SK-N-SH (cell line): ENCODE data around the gene BCL11B. TPM values are rescaled to one million over a fixed set of nuclear protein-coding genes. Genes with fewer than 3 reads are reported as not detected.

ENCODE experiments used
- CTCF ChIA-PET: fragments of 300-600, 350-600 bp; formaldehyde crosslinking; extraction: SDS; loops from one replicate; lab custom pipeline; 2021; lab: Yijun Ruan, JAX
- POLR2A ChIA-PET: fragments of 350-600 bp; sonication (Branson Sonifier 250); formaldehyde crosslinking; extraction: SDS; loops from one replicate; lab custom pipeline; 2020; ENCODE audit warnings: antibody characterized with exemption, inconsistent platforms; lab: Yijun Ruan, JAX
- DNase-seq: peaks from one replicate; pipeline ENCODE4 v3.0.0; 2012
- H2AFZ ChIP-seq: fragments of 200-600 bp; sonication (generic); 2 replicates; pipeline ENCODE4 v1.8.1; 2016; ENCODE audit warnings: antibody characterized with exemption, mild to moderate bottlenecking, low read depth
- H3F3A ChIP-seq: fragments of 200-600 bp; sonication (generic); replicated peaks from 2 replicates; pipeline ENCODE3; 2016; ENCODE audit warnings: antibody characterized with exemption, mild to moderate bottlenecking; ENCODE audit not compliant: insufficient read depth
- H3K27ac ChIP-seq, 2 experiments: fragments of 200-500 bp in 1 of 2; fragments of 200-600 bp in 1 of 2; sonication (Bioruptor generic) in 1 of 2; sonication (generic), shearing (Covaris generic) in 1 of 2; 2 replicates each; pipeline versions ENCODE4 v1.5.1 to v1.6.1; 2014 to 2016; ENCODE audit warnings: low read depth in 2 of 2, inconsistent platforms in 1 of 2, low read length in 1 of 2, mild to moderate bottlenecking in 1 of 2, mixed read lengths in 1 of 2
- H3K27me3 ChIP-seq: fragments of 200-600 bp; sonication (generic), shearing (Covaris generic); 2 replicates; pipeline ENCODE4 v1.6.1; 2016; ENCODE audit warnings: mixed run types; ENCODE audit not compliant: insufficient read depth
- H3K36me3 ChIP-seq, 2 experiments: fragments of 200-500 bp in 1 of 2; fragments of 200-600 bp in 1 of 2; sonication (Bioruptor generic) in 1 of 2; sonication (generic) in 1 of 2; replicated peaks in 1 of 2; 2 replicates each; pipeline versions ENCODE3 to v1.5.1; 2014 to 2016; ENCODE audit warnings: low read length in 1 of 2, mild to moderate bottlenecking in 1 of 2; ENCODE audit not compliant: insufficient read depth in 2 of 2, control insufficient read depth in 1 of 2
- H3K4me1 ChIP-seq, 2 experiments: fragments of 200-500 bp in 1 of 2; fragments of 200-600 bp in 1 of 2; sonication (Bioruptor generic) in 1 of 2; sonication (generic), shearing (Covaris generic) in 1 of 2; 2 replicates each; pipeline versions ENCODE4 v1.5.1 to v1.6.1; 2014 to 2016; ENCODE audit warnings: low read depth in 1 of 2, low read length in 1 of 2, mixed run types in 1 of 2; ENCODE audit not compliant: insufficient read depth in 2 of 2, control insufficient read depth in 1 of 2
- H3K4me2 ChIP-seq: fragments of 200-600 bp; sonication (generic), shearing (Covaris generic); 2 replicates; pipeline ENCODE4 v1.6.1; 2017; ENCODE audit warnings: mixed run types
- H3K4me3 ChIP-seq, 2 experiments: fragments of 200-500 bp in 1 of 2; fragments of 200-600 bp in 1 of 2; sonication (Bioruptor generic) in 1 of 2; sonication (generic), shearing (Covaris generic) in 1 of 2; 2 replicates each; pipeline versions ENCODE4 v1.5.1 to v1.8.1; 2014 to 2016; ENCODE audit warnings: low read depth in 2 of 2, inconsistent platforms in 1 of 2, low read length in 1 of 2, mild to moderate bottlenecking in 1 of 2, mixed read lengths in 1 of 2, moderate library complexity in 1 of 2
- H3K79me2 ChIP-seq: fragments of 200-600 bp; sonication (generic); 2 replicates; pipeline ENCODE4 v1.8.1; 2017; ENCODE audit warnings: mild to moderate bottlenecking; ENCODE audit not compliant: insufficient read depth
- H3K9ac ChIP-seq: fragments of 200-600 bp; sonication (generic); 2 replicates; pipeline ENCODE4 v1.6.1; 2017; ENCODE audit warnings: mixed run types
- H3K9me2 ChIP-seq: fragments of 200-600 bp; sonication (generic); 2 replicates; pipeline ENCODE4 v1.6.1; 2017; ENCODE audit warnings: mixed run types
- H3K9me3 ChIP-seq: fragments of 200-600 bp; sonication (generic); 2 replicates; pipeline ENCODE4 v1.6.1; 2017; ENCODE audit warnings: mixed run types, mild to moderate bottlenecking, moderate library complexity
- H4K20me1 ChIP-seq: fragments of 200-600 bp; sonication (generic); 2 replicates; pipeline ENCODE4 v1.6.1; 2017; ENCODE audit warnings: mild to moderate bottlenecking, mixed run types; ENCODE audit not compliant: insufficient read depth
- FOXM1 ChIP-seq: IDR thresholded peaks from 2 replicates; pipeline ENCODE4 v1.4.0; 2012; ENCODE audit warnings: low read depth, mild to moderate bottlenecking
- WGBS: methylation state at CpG from one replicate; pipeline ENCODE4 v1.1.6; 2017; ENCODE audit warnings: low lambda C conversion rate; 5-methylcytosine and 5-hydroxymethylcytosine counted together
- polyA plus RNA-seq, 3 experiments: library from polyadenylated mRNA; depleted of rRNA; stranded (reverse); fragments of >200 nt; gene quantifications; 2 replicates each; pipeline ENCODE4 v1.2.3, GENCODE V29; 2012
- TF ChIP-seq, protein P1 (sequence below): fragments of 200-600 bp; sonication (generic); IDR thresholded peaks from 2 replicates; pipeline ENCODE4 v1.6.1; 2017; ENCODE audit warnings: antibody characterized with exemption, mild to moderate bottlenecking, moderate library complexity
- TF ChIP-seq, protein P2 (sequence below): IDR thresholded peaks from 2 replicates; pipeline ENCODE4 v1.6.1; 2012; ENCODE audit warnings: mild to moderate bottlenecking, low read depth, low read length, moderate library complexity
- TF ChIP-seq, protein P3 (sequence below): IDR thresholded peaks from 2 replicates; pipeline ENCODE4 v1.4.0; 2012; ENCODE audit warnings: low read depth, borderline replicate concordance

Gene BCL11B
- polyA plus RNA-seq, 1 of the 3 experiments (the other 2 are of a cell fraction): not detected

DNA sequence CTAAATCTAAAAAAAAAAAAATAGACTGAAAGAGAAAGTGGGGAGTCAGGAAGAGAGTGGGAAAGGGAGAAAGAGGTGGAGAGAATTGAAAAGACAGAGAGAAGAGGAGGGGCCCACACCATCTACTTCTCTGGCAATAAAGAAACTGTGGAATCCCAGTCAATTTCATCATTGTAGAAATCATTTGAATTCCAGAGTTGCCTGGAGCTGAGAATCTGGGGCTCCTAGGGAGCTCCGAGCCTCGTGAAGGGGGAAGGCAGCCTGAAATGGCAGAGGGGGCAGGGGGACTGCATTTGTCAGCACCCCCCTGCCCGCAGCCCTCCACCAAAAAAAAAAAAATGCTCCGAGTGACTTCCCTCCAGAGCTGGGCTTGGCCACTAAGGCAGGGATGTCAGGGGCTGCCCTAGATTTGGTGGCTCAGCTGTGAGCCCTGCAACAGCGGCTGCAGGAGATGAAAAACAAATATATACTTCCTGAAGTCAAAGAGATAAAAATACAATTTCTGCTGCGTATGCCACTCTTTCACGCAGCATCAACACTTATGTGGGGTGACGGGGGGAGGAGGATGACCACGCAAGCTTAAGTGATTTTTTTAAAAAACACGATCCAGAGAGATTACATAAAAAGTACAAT is 80.5 kb downstream of the BCL11B start:
- 8% methylated on average over 10 of the region's 10 CpGs for WGBS
- CTCF ChIA-PET: no interaction called here
- peaks cover 0 to 7% of the 10 kb centered on the region in 2 experiments; a peak in 1 of 4 replicates for H3K4me1 ChIP-seq
- no peaks in the 10 kb centered on the region for H4K20me1 ChIP-seq
- H3K27me3 ChIP-seq: peaks cover 97% of the 10 kb centered on the region
- H3K9me2 ChIP-seq: no peaks in the 10 kb centered on the region
- DNase-seq: no peak
- POLR2A ChIA-PET: no interaction called here
- peak overlapping the region; percentile 76 for H3K4me2 ChIP-seq
- no peaks in the 10 kb centered on the region for H3K79me2 ChIP-seq
- H2AFZ ChIP-seq: no peak overlapping the region
- H3K27ac ChIP-seq: no peak overlapping the region
- H3K4me3 ChIP-seq: no peak overlapping the region
- H3K9me3 ChIP-seq: no peaks in the 10 kb centered on the region
- no peaks in the 10 kb centered on the region for H3F3A ChIP-seq
- H3K36me3 ChIP-seq: no peaks in the 10 kb centered on the region
- H3K9ac ChIP-seq: no peak overlapping the region
- TF ChIP-seq, protein P1, sequence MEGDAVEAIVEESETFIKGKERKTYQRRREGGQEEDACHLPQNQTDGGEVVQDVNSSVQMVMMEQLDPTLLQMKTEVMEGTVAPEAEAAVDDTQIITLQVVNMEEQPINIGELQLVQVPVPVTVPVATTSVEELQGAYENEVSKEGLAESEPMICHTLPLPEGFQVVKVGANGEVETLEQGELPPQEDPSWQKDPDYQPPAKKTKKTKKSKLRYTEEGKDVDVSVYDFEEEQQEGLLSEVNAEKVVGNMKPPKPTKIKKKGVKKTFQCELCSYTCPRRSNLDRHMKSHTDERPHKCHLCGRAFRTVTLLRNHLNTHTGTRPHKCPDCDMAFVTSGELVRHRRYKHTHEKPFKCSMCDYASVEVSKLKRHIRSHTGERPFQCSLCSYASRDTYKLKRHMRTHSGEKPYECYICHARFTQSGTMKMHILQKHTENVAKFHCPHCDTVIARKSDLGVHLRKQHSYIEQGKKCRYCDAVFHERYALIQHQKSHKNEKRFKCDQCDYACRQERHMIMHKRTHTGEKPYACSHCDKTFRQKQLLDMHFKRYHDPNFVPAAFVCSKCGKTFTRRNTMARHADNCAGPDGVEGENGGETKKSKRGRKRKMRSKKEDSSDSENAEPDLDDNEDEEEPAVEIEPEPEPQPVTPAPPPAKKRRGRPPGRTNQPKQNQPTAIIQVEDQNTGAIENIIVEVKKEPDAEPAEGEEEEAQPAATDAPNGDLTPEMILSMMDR: no peak
- TF ChIP-seq, all 33 proteins: peak for 0

DNA sequence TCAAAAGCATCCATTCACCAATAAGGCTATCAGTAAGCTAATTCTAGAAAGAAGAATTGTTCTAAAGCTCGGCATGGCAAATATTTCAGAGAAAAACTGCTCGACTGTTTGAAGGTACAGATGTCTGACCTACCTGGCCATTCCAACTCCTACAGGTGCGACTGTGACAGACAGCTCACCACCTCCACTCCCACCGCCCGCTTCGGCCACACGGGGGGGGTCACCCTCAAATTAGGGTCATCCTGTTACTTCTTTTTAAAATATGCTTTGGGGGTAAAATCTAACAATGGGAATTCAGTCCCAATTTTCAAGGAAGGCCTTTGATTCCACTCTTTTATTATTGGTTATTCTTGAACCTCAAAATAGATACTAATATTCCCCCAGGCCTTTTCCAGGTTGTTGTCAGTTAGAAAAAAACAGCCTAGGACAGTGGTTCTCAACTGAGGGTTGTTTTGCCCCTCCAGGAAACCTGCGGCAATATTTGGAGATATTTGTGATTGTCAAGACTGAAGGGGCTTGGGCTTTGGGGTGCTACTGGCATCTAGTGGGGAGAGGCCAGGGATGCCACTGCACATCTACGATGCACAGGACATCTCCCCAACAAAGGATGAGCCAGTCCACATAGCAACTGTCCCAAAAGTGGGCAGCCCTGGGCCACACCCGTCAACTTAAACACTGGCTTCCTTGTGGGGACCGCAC is 81.2 kb downstream of the BCL11B start:
- DNase-seq: no peak
- peaks cover 0 to 7% of the 10 kb centered on the region in 2 experiments; a peak in 1 of 4 replicates for H3K4me1 ChIP-seq
- no peaks in the 10 kb centered on the region for H3K79me2 ChIP-seq
- H3K27me3 ChIP-seq: peaks cover 97% of the 10 kb centered on the region
- no peaks in the 10 kb centered on the region for H3K9me3 ChIP-seq
- no peak overlapping the region for H3K27ac ChIP-seq
- H3K4me2 ChIP-seq: peak overlapping the region; percentile 76; the same call in 1 of the 2 replicates
- ChIA-PET CTCF (no interaction called here), POLR2A (no interaction called here)
- H2AFZ ChIP-seq: no peak overlapping the region
- no peaks in the 10 kb centered on the region for H4K20me1 ChIP-seq
- H3F3A ChIP-seq: no peaks in the 10 kb centered on the region
- H3K4me3 ChIP-seq: no peak overlapping the region
- H3K9ac ChIP-seq: no peak overlapping the region
- no peaks in the 10 kb centered on the region for H3K36me3 ChIP-seq
- H3K9me2 ChIP-seq: no peaks in the 10 kb centered on the region
- WGBS: 13% methylated on average over 11 of the region's 11 CpGs
- TF ChIP-seq, protein P2, sequence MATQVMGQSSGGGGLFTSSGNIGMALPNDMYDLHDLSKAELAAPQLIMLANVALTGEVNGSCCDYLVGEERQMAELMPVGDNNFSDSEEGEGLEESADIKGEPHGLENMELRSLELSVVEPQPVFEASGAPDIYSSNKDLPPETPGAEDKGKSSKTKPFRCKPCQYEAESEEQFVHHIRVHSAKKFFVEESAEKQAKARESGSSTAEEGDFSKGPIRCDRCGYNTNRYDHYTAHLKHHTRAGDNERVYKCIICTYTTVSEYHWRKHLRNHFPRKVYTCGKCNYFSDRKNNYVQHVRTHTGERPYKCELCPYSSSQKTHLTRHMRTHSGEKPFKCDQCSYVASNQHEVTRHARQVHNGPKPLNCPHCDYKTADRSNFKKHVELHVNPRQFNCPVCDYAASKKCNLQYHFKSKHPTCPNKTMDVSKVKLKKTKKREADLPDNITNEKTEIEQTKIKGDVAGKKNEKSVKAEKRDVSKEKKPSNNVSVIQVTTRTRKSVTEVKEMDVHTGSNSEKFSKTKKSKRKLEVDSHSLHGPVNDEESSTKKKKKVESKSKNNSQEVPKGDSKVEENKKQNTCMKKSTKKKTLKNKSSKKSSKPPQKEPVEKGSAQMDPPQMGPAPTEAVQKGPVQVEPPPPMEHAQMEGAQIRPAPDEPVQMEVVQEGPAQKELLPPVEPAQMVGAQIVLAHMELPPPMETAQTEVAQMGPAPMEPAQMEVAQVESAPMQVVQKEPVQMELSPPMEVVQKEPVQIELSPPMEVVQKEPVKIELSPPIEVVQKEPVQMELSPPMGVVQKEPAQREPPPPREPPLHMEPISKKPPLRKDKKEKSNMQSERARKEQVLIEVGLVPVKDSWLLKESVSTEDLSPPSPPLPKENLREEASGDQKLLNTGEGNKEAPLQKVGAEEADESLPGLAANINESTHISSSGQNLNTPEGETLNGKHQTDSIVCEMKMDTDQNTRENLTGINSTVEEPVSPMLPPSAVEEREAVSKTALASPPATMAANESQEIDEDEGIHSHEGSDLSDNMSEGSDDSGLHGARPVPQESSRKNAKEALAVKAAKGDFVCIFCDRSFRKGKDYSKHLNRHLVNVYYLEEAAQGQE: no peak
- TF ChIP-seq FOXM1: no peak
- TF ChIP-seq, protein P3, sequence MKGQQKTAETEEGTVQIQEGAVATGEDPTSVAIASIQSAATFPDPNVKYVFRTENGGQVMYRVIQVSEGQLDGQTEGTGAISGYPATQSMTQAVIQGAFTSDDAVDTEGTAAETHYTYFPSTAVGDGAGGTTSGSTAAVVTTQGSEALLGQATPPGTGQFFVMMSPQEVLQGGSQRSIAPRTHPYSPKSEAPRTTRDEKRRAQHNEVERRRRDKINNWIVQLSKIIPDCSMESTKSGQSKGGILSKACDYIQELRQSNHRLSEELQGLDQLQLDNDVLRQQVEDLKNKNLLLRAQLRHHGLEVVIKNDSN: no peak
